HG03108 (cell line): ENCODE data around the gene PTCH1.

ENCODE experiments used
- ATAC-seq: cut with Tn5 transposase; IDR thresholded peaks from one replicate; pipeline ENCODE4 v1.9.1; 2021; ENCODE audit warnings: moderate library complexity; ENCODE audit not compliant: unreplicated experiment

PTCH1 gene

DNA sequence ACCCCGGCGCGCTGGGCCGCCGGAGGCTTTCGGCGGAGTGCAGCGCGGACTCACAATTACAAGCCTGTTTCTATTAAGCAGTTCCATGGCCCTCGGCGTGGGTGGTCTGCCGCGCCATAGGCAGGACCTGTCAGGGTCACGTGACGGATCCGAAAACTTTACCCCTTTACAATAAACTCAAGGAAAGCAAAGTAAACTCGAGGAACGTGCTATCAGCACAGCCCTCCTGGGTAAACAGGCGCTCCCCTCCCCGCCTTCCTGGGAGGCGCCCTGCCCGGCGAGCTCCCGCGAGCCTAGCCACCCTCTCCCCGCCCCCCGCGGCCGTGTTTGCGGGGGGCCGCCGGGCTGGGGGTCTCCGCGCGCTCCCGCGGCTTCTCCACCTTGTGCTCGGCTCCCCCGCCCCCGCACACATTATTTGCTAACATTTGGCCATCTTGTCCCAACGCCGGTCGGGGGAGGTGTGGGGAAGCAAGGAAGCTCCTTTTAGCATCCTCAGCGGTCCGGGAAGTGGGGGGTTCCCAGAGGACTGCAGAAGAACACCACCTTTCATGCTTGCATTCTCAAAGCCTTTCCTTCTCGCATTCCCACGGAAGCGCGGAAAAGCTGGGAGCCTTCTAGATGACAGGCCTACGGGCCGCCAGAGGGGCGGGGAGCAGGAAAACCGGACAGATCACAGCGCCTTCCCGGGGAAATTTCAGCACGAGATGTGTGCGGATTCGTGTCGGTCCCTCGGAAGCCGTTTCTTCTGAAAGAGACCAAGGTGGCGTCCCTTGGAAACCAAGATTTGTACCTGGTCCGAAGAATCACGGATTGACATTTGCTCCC lies at the start of gene PTCH1:
PTCH1 (minus strand) TSS at position 238 of the 825 bp plus-strand sequence.
- ATAC-seq = no peak

DNA sequence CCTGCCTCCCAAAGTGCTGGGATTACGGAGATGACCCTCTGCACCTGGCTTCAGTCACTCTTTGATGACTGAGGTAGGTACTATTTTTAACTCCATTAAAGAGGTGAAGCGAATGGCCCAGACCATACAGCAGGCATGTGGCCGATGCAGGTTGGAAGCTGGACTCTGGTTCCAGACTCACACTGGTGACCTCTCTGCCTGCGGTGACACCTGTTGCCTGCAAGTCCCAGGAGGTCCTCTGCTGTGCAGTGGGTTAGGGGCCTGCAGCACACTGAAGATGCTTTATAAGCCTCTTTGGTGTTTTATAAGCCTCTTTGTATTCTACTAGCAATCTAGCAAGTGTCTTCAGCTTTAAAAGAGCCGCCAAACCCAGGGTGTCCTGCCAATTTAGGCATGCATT lies 49.2 kb upstream of the PTCH1 start:
- no peak for ATAC-seq

DNA sequence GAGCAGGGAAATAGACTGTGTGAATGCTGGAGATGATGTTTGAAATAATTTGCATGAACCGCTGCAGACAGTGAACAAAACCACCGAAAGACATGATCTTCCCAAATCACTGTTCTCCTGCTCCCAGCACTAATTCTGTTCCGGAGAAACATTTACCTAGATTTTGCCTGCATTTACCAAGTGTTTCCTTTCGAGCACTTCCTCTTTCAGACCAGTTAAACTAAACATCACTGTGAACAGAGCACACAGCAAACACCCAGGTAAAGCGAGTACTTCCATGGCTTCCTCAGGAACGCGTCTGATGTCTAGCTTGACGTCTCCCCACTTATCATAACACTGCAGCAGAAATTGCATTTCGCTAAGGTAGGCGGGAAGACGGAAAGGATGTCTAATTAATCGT lies 45.1 kb upstream of the PTCH1 start:
- ATAC-seq = no peak

DNA sequence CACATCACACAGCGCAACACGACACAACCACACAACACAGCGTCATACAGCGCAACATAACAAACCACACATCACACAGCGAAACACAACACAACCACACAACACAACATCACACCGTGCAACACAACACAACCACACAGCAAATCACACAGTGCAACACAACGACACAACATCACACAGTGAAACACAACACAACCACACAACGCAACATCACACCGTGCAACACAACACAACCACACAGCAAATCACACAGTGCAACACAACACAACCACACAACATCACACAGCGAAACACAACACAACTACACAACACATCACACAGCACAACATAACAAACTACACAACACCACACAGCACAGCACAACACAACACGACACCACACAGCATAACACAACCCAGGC lies 40.4 kb upstream of the PTCH1 start:
- ATAC-seq = no peak

DNA sequence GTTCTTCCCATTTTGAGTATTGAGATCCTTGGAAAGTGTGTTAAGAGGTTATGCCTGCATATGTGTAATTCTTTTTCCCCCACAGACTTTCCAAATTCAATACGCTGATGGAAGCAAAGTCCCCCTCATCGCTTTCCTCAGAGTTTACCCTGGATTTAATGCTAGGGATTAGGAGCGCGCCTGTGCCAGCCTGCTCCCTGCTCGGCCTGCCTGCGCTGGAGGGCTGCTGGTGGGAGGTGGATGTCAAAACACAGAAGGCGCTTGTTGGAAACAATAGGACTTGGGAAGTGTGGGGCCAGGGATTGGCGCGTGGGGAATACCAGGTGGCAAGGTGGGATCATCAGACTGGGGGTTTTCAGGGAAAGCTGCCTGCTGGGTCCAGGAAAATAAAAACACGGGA lies 39.8 kb upstream of the PTCH1 start:
- no peak for ATAC-seq

DNA sequence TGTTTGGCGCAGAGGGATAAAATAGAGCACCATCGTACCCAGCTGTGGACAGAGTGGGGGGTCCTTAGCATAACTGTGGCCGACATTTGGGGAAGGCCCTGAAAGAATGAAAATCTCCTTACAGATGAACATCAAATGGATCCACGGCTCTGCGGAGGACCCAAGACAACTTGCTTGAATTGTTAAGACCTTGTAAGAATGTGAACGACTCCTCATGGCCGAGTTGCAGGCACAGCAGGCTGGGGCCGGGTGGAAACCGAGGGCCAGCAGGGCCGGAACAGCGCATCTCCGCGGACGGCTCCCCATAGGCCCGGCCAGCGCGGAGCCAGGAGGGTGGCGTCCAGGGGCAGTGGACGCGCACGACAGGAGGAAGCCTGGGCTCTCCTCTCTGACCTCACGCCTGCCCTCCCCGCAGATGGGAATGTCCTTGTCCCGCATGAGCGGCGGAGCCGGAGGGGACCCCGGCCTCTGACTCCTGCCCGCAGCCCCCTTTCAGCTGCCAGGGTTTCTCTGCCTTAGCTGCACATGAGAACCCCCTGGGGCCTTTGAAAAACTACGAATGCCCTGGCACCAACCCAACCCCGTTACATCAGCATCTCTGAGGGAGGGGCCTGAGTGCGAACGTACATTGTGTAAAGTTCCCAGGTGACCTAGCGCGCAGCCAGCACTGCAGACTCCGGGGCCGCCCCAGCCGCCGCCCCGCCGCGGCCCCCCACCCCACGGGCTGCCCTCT lies 36.2 kb upstream of the PTCH1 start:
- ATAC-seq = no peak

DNA sequence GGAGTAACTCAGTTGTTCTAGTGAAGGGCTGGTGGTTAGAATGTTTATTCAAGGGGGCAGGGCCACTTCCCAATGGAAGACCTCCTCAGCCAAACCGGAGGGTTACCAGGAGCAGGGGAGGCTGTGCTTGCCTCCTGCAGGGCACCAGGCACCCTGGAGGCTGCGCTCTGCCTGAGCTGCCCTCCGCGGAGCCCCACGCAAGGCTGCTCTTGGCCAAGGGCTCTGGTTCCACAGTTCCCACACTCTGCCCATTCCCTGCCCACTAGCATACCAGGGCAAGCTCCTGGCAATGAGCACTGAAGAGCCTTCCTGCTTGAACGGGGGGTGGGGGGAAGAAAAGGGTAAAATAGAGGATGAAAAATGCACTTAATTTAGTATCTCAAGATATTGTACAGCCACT lies 35.5 kb upstream of the PTCH1 start:
- ATAC-seq = no peak

DNA sequence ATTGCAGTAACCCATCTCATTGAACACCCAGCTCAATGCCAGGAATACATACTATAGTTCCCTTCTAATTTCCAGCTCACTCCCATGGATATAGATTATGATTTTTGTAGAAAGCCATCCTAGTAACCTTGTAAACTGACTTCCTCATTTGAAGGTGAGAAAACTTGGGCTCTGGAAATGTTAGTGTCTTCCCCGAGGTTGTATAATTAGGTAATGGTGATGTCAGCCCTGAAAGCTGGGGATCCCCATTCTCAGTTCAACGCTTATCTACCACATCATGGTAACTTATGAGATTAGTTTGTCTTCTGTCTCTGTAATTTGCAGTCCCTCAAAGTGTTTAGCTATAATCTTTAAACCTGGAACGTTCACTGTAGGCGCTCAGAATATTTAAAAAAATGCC lies 34.6 kb upstream of the PTCH1 start:
- no peak for ATAC-seq

DNA sequence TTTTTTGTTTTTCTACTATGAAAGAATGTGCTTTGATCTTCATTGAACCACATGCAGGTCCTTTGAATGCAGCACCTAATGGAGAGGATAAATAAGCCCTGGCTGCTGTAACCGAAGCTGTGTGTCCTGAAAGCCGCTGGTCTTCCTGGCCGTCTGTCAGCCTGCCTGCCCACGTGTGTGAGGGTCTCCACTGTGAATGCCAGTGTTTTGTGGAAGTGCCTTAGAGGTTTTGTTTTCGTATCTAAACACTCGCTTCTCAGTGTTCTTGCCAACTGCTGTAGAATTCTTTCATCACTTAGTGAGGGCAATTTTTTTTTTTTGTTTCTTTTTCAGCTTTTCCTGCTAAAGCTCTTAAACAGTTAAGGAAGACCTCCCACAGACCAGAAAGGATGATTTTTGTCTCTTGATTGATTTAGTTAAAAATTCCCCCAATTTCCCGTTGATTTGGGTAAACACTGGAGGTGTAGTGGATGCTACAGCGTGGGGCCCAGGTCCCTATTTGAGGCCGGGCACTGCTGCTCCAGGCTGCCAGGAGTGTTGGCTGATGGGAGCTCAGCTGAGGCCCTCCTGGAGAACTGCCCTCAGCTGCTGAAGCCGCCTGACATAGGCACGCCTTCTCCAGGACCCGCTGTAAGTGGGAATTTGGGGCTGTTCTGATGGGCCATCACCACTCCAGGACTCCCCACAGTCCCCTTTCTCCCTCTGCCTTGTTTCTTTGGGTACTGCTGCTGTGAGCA lies 29.2 kb upstream of the PTCH1 start:
- no peak for ATAC-seq

DNA sequence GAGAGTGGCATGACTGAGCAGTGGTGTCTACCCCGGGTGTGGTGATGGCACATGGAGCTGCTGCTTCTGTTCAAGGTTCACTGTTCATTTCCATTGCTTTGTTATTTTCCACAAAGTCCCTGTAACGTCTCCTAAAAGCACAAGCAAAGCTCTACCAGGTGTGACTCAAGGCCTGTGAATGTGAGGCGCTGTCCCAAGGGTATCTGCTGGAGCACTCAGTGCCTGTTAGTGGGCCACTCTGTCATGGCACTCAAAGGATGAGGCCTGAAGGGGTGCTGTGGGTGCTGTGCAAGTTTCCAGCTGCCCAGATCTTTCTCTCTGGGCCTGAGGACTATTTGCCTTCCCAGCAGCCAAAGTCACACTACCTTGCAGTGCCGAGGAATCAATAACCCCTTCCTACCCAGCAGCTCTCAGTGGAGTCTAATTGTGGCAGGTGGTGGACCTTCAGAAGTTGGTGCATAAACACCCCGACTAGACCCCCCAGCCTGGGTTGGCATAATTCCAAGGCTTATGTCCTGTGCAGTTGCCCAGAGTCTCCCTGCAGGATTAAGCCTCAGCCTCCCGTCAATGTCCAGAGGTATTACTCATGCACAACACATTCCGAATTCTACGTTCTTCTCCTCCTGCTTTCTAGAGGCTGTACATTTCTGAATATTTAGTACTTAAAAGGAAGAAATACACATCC lies 17.4 kb upstream of the PTCH1 start:
- ATAC-seq = no peak

DNA sequence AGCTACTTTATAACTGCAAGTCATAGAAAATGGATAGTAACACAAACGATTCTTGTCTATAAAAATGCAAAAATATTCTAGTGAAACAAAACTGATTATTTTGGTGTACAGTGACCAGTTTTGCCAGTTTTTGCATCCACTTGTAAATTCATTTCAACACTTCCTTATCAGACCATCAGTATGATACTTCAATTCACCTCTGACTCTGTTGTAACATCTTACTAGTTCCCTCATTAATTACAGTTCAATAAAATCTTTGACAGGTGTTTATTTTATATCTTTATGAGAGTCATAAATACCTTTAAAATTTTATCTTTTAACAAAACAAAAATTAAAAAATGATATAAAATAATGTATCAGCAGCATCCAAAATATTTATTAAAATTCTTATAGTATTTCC lies 13.1 kb upstream of the PTCH1 start:
- ATAC-seq = no peak

DNA sequence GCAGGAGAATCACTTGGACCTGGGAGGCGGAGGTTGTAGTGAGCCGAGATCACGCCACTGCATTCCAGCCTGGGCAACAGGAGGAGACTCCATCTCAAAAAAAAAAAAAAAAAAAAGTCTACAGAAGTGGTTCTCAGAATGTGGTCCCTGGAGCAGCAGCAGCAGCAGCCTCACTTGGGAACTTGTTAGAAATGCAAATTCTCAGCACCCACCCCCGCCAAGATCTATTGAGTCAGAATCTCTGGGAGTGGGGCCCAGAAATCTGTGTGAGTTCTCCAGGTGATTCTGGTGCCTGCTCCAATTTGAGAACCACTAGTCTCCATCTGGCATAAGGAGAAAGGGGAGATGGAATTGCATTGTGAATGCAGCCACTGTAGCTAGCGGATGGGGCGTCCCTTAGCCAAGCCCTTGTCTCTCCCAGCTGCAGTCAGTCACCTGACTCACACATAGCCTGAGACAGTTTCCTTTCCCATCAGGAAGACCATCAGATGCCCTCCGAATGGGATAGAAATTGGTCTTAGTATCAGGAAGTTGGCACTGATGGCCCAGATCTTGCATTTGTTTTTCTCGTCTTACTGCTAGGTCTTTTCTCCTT lies 12.2 kb upstream of the PTCH1 start:
- no peak for ATAC-seq

DNA sequence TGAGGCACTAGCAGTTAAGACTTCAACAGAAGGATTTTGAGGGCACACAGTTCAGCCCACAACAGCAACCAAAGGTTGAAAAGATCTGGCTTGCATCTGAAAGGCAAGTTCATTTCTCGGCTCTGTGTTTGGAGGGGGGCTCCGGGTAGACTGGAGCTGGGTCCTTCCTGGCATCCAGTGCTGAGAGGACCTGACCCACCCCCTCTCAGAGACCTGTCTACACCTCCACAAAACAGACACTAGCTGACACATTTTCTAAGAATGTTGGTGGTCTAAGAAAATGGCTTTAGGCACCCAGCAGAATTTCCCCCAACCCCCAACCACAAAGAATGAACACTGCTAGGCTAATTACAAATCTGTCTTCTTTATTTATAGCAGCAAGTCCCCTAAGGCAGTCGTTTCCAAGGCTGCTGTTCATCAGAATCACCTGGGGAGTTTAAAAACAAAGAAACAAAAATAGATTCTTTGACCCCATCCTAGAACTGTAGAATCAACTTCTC lies 6.2 kb upstream of the PTCH1 start:
- no peak for ATAC-seq

DNA sequence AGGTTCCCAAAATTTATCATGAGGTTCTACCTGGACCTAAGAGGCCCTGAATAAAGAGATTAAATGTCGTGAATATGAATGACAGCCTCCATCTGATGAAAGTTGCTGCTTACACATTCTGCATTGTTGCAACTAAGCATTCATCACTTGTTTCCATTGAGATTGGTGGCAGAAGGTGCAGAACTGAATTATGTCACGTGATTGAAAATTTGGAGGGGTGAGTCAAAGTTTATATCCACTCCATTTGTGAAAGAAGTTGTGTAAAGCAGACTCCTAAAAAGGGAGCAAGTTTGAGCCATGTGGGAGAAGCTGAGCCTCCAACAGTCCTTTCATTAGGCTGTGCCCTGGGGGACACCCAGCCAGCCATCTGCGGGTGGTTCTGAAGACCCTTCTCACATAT lies 4.9 kb upstream of the PTCH1 start:
- ATAC-seq = no peak

DNA sequence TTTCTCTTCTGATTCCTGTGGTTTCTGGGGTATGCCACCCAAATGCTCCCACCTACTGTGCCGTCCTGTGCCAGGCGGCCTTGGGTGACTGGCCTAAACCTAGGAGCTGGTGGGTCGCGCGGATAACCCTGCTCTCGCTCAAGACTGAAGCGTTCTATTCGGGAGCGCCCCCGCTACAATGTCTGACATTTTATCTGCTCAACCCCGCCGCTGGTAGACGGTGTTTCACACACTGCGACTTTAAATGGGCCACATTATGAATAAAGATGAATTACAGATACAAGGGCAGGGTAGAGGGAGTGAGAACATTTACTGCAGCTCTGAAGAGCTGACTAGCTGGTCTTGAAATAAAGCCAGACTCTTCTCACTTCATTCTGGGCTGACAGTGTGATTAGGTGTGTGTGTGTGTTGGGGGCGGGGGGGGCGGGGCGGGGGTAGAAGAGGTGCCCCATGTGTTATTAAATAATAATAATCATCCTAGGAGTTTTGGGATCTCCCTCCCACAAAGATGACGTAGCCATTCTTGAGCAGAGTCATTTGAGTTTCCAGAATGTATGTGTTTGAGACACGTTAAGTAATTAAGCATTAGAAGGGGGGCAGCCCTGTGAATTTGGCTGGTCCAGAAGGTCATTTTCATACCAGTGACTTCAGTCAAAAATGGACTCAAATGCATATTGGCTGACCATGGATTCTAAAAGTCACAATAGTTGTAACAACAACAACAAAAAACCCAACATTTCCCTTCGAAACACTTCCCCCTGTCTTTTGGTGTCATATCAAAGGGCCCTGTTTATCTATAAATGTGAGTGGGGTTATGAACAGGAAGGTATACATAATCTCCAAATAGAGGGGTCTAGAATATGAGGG lies 1.0 kb upstream of the PTCH1 start:
- no peak for ATAC-seq

DNA sequence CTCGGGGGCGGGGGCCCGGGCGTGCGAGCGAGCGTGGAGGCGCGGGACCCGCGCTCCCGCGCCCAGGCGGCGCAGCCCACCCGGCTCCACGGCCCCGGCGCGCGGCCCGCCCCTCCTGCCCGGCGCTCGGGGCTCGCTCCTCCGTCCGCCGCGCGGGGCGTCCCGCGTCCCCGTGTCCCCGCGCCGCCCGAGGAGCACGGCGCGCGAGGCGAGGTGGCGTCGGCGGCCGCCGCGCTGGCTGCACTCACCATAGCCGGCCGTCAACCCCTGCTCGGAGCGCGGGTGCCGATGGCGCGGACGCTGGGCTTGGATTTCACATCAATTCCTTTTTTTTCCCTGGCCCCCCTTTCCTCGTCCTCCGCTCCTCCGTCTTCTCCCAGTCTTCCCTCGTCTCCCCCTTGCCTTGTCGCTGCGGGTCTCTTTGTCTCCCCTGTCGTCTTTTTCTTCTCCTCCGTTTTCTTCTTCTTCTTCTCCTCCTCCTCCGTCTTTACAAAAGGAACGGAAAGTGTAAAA lies 494 bp downstream of the PTCH1 start:
- ATAC-seq = no peak

DNA sequence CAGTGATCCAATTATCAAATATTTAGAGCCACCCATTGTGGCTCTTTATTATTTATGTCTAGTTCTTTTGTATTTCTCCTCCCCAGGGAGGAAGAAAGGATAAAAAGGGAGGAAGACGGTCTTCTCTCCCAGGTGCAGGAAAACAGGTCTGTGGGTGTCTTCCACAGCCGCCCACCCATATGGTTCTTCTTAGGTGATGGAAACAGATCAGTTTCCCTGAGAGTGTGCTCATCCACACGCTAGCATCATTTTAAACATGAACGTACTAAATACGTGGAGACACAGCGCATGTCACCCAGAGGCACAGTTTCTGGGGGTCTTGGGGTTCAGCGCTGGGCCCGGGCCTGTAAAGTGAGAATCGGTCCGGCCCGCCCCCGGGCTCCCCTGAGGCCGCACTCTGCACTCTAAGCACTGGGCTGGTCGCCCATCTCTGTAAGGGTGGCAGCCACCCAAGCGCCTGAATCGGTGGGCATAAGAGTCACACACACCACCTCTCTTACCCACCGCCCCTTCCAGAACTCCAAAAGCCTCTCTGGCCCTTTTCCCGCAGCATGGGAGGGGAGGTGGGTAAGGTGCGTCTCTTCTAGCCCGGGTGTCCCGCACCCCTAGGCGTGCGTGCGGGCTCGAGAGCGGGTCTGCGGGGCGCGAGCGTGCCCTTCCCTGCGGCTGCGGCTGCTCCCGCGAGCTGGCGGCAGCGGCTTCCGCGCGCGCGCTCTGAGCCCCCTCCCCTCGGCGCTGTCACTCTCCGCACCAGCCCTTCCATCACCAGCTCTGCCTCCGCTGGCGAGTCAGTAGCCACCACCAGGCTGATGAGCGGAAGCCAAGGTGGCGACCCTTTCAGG lies 1.3 kb downstream of the PTCH1 start:
- ATAC-seq = no peak

DNA sequence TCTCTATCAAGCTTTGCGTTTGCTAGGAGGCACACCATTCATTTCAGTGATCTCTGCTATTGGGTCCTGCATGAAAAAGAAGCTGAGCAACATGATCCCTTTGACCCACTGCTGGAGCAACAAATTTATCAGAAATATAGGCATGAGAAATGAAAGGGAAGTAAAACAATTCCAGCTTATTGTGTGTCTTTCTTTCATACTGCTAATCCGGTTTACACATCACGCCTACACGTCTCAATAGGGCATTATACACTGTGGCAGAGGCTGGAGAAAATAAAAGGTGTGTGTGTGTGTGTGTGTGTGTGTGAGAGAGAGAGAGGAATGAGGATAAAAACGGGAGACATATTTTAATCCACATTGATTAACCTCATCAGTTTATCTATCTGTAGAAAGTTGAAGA lies 2.4 kb downstream of the PTCH1 start:
- no peak for ATAC-seq

DNA sequence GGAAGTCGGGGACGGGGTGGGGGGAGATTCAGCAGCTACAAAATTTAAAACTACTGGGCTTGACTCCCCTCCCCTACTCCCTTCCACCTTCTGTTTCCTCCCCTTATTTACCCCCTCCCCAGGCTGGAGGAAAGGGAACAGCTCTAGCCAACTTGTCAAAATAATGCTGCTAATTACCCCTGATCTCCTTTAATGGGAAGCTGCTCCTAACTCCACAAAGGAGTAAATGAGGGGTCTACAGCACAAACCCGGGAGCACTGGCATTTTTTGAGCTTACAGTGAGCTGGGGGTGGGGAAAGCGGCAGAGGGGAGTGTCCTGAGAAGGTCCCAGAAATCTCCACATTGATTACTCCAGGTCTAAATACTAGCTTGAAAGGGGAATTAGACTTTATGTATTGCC lies 3.1 kb downstream of the PTCH1 start:
- ATAC-seq = no peak
